Measurements from ENCODE around the gene DRD2.
A peak's percentile ranks its signal among the peaks of the same experiment; 100 is the strongest.

Gene DRD2

DNA sequence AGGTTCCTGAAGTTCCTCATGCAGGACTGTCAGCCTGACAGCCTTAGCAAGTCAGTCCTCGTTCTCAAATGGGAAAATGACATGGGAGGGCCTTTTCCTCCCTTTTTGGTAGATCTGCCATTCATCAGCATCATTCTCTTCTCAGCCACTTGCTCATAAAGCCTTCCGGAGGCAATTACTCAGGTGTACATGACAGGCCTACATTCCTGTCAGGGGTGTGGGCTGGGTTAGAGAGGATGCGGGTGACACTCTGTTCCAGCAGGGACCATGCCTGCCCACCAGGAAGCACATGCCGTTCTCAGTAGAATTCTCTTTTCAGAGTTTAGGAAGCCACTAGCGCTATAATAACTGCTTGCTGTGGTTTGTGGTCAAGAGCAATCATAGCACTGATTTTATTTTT, 111.8 kb downstream of the DRD2 start:
- peak; percentile 14 for DNase-seq

All from hematopoietic multipotent progenitor cell treated with erythropoietin and hydrocortisone succinate and interleukin-3 and kit ligand, for 4 days (in vitro differentiated cells).